Neuronal stem cell (in vitro differentiated cells): ENCODE measurements around the gene SMIM10.

Experiments
- DNase-seq: peaks from one replicate; pipeline ENCODE4 v3.0.0-alpha.2; 2013; ENCODE audit warnings: low spot score
- H2AFZ ChIP-seq: one replicate; pipeline ENCODE4 v1.6.1; 2013; ENCODE audit warnings: mild to moderate bottlenecking, low read length, inconsistent platforms
- H2AK5ac ChIP-seq: 2 replicates; pipeline ENCODE4 v1.6.1; 2013; ENCODE audit warnings: low read depth, mild to moderate bottlenecking, inconsistent platforms, low read length, moderate library complexity, mixed read lengths
- H2BK120ac ChIP-seq: 2 replicates; pipeline ENCODE4 v1.6.1; 2013; ENCODE audit warnings: low read depth, mild to moderate bottlenecking, inconsistent platforms, low read length, moderate library complexity, mixed read lengths
- H2BK12ac ChIP-seq: one replicate; pipeline ENCODE4 v1.6.1; 2013; ENCODE audit warnings: low read length, inconsistent platforms
- H2BK15ac ChIP-seq: 2 replicates; pipeline ENCODE4 v1.6.1; 2013; ENCODE audit warnings: mild to moderate bottlenecking, low read length, inconsistent platforms, mixed read lengths
- H2BK5ac ChIP-seq: one replicate; pipeline ENCODE4 v1.6.1; 2013; ENCODE audit warnings: inconsistent platforms, mild to moderate bottlenecking, low read length, moderate library complexity
- H3K14ac ChIP-seq: one replicate; pipeline ENCODE4 v1.6.1; 2013; ENCODE audit warnings: low read length, inconsistent platforms
- H3K18ac ChIP-seq: 2 replicates; pipeline ENCODE4 v1.6.1; 2013; ENCODE audit warnings: low read length, inconsistent platforms
- H3K23ac ChIP-seq: 2 replicates; pipeline ENCODE4 v1.6.1; 2013; ENCODE audit warnings: low read depth, mild to moderate bottlenecking, mixed read lengths, low read length, inconsistent platforms; ENCODE audit not compliant: poor library complexity
- H3K27ac ChIP-seq: replicated peaks from 3 replicates; pipeline ENCODE4 v1.5.1; 2013; ENCODE audit warnings: low read length, inconsistent platforms
- H3K27me3 ChIP-seq, 3 experiments: 2 replicates each; pipeline ENCODE4 v1.6.1; 2013; ENCODE audit warnings: low read length in 3 of 3, mild to moderate bottlenecking in 2 of 3, inconsistent platforms in 1 of 3, low read depth in 1 of 3, mixed read lengths in 1 of 3, moderate library complexity in 1 of 3; ENCODE audit not compliant: control insufficient read depth in 3 of 3, insufficient read depth in 3 of 3
- H3K36me3 ChIP-seq, 2 donors: replicated peaks in 1 of 2; 2 replicates each; pipeline ENCODE4 v1.6.1; 2013; ENCODE audit warnings: low read length in 2 of 2; ENCODE audit not compliant: control insufficient read depth in 2 of 2, insufficient read depth in 2 of 2
- H3K4ac ChIP-seq: 2 replicates; pipeline ENCODE4 v1.6.1; 2013; ENCODE audit warnings: inconsistent platforms, mild to moderate bottlenecking, low read length, moderate library complexity
- H3K4me1 ChIP-seq, 2 donors: 1 replicate in 1 of 2; 2 replicates in 1 of 2; pipeline ENCODE4 v1.6.1; 2013; ENCODE audit warnings: low read length in 2 of 2, low read depth in 1 of 2; ENCODE audit not compliant: control insufficient read depth in 2 of 2, insufficient read depth in 1 of 2
- H3K4me2 ChIP-seq: one replicate; pipeline ENCODE4 v1.6.1; 2013; ENCODE audit warnings: mild to moderate bottlenecking, low read length, inconsistent platforms; ENCODE audit not compliant: insufficient read depth, poor library complexity, severe bottlenecking
- H3K4me3 ChIP-seq, 2 donors: 2 replicates each; pipeline ENCODE4 v1.5.1; 2013; ENCODE audit warnings: low read length in 2 of 2, mild to moderate bottlenecking in 2 of 2, inconsistent platforms in 1 of 2, moderate library complexity in 1 of 2
- H3K79me1 ChIP-seq: one replicate; pipeline ENCODE4 v1.6.1; 2013; ENCODE audit warnings: low read depth, mild to moderate bottlenecking, inconsistent platforms, low read length, moderate library complexity
- H3K9ac ChIP-seq: one replicate; pipeline ENCODE4 v1.6.1; 2013; ENCODE audit warnings: mild to moderate bottlenecking, low read depth, low read length, inconsistent platforms; ENCODE audit not compliant: poor library complexity
- H3K9me3 ChIP-seq, 2 donors: replicated peaks in 1 of 2; 2 replicates each; pipeline versions ENCODE3 to v1.6.1; 2013; ENCODE audit warnings: low read length in 2 of 2, mild to moderate bottlenecking in 2 of 2, inconsistent platforms in 1 of 2, low read depth in 1 of 2, mixed read lengths in 1 of 2, moderate library complexity in 1 of 2; ENCODE audit not compliant: control insufficient read depth in 2 of 2, insufficient read depth in 1 of 2
- H4K8ac ChIP-seq: one replicate; pipeline ENCODE4 v1.6.1; 2013; ENCODE audit warnings: low read depth, mild to moderate bottlenecking, inconsistent platforms, low read length, moderate library complexity
- H4K91ac ChIP-seq: one replicate; pipeline ENCODE4 v1.6.1; 2013; ENCODE audit warnings: low read length, low read depth, mild to moderate bottlenecking, inconsistent platforms; ENCODE audit not compliant: poor library complexity
- whole genome bisulfite sequencing, 2 donors: extraction: QIAGEN DNeasy Blood & Tissue Kit; methylation state at CpG; one replicate each; pipeline ENCODE4 v1.1.7; 2013; ENCODE audit warnings: missing lambda C conversion rate in 2 of 2, mixed read lengths in 1 of 2; ENCODE audit not compliant: insufficient read length in 2 of 2, insufficient replicate concordance in 1 of 2; ENCODE audit errors: extremely low coverage in 2 of 2; 5-methylcytosine and 5-hydroxymethylcytosine counted together

The SMIM10 gene

DNA sequence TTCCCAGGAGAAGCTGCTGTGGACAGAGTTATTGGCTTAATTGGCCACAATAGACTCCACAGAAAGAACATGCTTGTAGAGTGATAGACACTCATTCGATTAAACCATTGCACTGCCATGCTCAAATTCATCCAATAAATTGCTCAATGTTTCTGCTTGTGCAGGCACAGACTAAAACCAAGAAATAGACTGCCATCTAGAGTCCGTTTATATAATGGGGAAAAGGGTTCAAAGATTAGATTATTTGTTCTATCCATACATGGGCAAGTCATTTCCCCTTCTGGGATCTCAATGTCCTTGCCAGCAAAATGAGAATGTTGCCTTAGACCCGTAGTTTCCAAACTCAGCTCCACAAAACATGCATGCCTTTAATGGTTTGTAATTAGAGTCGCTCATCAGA is 8.7 kb downstream of the SMIM10 start:
- H2AFZ ChIP-seq: no peak overlapping the region
- H4K8ac ChIP-seq: no peak overlapping the region
- no peaks in the 10 kb centered on the region for H3K79me1 ChIP-seq
- WGBS, 2 donors: no CpG with 5 or more reads among the region's 4 CpGs
- H3K27ac ChIP-seq: no peak overlapping the region
- no peak overlapping the region for H3K14ac ChIP-seq
- no peak overlapping the region for H4K91ac ChIP-seq
- H3K18ac ChIP-seq: no peak overlapping the region
- H3K9ac ChIP-seq: no peak overlapping the region
- H3K4me2 ChIP-seq: no peak overlapping the region
- H3K4ac ChIP-seq: no peak overlapping the region
- no peaks in the 10 kb centered on the region for H3K36me3 ChIP-seq
- no peak overlapping the region for H2BK15ac ChIP-seq
- H2AK5ac ChIP-seq: no peak overlapping the region
- H2BK12ac ChIP-seq: no peak overlapping the region
- H3K23ac ChIP-seq: no peak overlapping the region
- H2BK5ac ChIP-seq: no peak overlapping the region
- H3K27me3 ChIP-seq: peaks cover 0 to 25% (median 0%) of the 10 kb centered on the region in 3 experiments
- DNase-seq: no peak
- no peak overlapping the region for H3K4me3 ChIP-seq
- H3K4me1 ChIP-seq: no peaks in the 10 kb centered on the region
- H3K9me3 ChIP-seq: no peaks in the 10 kb centered on the region
- no peak overlapping the region for H2BK120ac ChIP-seq

DNA sequence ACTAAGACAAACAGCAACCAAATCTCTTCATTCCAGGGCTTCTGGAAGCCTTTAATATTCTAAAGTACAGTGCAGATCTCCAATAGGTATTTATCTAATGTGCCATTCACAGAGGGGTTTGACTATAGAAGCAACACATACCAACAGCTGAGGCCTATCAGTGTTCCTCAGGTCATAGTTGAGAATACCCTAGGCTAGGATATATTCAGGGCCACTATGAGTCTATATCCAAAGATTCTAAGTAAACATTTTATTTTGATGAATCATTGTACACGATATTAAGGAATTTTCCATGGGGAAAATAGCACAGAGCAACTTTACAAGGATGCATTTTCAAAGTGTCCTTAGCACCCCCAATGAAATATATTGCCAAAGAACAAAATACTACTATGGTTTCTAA is 9.7 kb downstream of the SMIM10 start:
- Histone ChIP-seq H3K18ac (no peak overlapping the region), H4K91ac (no peak overlapping the region), H3K23ac (no peak overlapping the region), H3K27ac (no peak overlapping the region), H2BK120ac (no peak overlapping the region), H2BK5ac (no peak overlapping the region), H3K36me3 (no peaks in the 10 kb centered on the region), H3K4me3 (no peak overlapping the region), H3K4ac (no peak overlapping the region), H2AFZ (no peak overlapping the region), H3K27me3 (peaks cover 0 to 25% (median 0%) of the 10 kb centered on the region in 3 experiments), H3K14ac (no peak overlapping the region), H2BK12ac (no peak overlapping the region), H3K4me2 (no peak overlapping the region), H3K4me1 (no peaks in the 10 kb centered on the region), H3K9me3 (no peaks in the 10 kb centered on the region), H4K8ac (no peak overlapping the region), H3K9ac (no peak overlapping the region), H2AK5ac (no peak overlapping the region), H2BK15ac (no peak overlapping the region), H3K79me1 (no peaks in the 10 kb centered on the region)
- WGBS, 2 donors: no CpG with 5 or more reads among the region's 1 CpG
- DNase-seq: no peak

DNA sequence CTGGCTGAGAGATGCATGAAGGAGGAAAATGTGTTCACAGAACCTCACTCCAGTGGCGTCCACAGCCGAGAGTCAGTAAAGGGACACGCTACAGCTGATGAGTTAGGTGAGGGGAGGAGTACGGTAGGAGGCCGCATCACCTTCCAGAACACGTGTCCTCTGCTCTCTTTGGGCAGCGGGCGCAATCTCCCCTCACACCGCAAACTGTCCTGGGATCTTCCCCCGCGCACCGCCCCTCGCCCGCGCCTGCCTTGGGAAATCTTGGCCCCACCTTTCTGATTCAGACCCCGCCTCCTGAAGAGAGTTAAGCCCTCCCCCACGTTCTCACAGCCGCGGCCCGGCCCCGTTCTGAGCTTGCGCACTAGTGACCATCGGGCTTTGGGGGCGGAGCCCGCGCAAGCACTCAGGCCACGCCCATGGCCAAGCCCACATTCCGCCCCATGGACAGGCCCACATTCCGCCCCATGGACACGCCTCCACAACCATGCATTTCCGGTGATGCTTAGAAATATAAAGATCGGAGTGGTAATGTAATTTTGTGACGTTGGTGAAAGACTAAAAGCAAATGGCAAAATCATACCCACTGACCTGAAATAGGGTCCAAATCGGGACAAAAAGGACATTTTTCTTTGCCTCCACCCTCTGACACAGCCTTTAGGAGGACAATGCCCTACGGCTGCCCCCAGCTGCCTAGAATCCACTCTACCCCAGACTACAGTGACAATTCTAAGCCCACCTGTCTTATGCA is 13.3 kb downstream of the SMIM10 start:
- Histone ChIP-seq H2AK5ac (no peak overlapping the region), H3K4me3 (peak overlapping the region; percentile 48 to 82)

DNA sequence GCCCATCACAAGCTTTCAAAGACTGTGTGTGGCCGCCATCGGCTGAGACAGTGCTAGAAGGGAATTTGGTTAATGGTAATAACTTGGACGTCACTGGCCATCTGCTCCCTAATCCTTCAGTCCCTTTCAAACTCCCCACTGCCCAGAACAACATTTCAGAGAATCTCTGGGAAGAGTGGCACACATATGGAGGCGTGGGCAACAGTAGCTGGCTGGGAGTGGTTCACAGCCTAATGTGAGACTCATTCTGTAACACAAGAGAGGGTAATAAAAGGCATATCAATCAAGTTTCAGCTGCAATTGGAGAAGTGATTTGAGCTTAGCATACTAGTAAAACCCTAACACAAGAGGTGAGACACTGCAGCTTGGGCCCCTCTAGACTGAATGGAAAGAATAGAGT is 15.4 kb downstream of the SMIM10 start:
- no peak overlapping the region for H2BK15ac ChIP-seq
- no peak overlapping the region for H2BK120ac ChIP-seq

More for the DNA sequence above, 13.3 kb downstream of the SMIM10 start:
- H2AFZ ChIP-seq: peak overlapping the region; percentile 71
- H3K36me3 ChIP-seq: no peaks in the 10 kb centered on the region
- DNase-seq: peak; percentile 87
- H4K91ac ChIP-seq: no peak overlapping the region
- no peak overlapping the region for H3K4ac ChIP-seq
- no peak overlapping the region for H2BK5ac ChIP-seq
- H4K8ac ChIP-seq: no peak overlapping the region
- H2BK12ac ChIP-seq: no peak overlapping the region
- H3K23ac ChIP-seq: no peak overlapping the region
- H3K9me3 ChIP-seq: no peaks in the 10 kb centered on the region
- no peak overlapping the region for H3K27ac ChIP-seq
- H2BK15ac ChIP-seq: no peak overlapping the region
- no peak overlapping the region for H2BK120ac ChIP-seq
- no CpG with 5 or more reads among the region's 35 CpGs for WGBS, 2 donors
- H3K79me1 ChIP-seq: no peaks in the 10 kb centered on the region
- peaks cover 0 to 8% (median 0%) of the 10 kb centered on the region in 3 experiments for H3K27me3 ChIP-seq
- H3K4me1 ChIP-seq: no peaks in the 10 kb centered on the region
- no peak overlapping the region for H3K18ac ChIP-seq
- peak overlapping the region; percentile 54 for H3K4me2 ChIP-seq
- H3K9ac ChIP-seq: peak overlapping the region; percentile 50
- H3K14ac ChIP-seq: no peak overlapping the region

More for the DNA sequence above, 15.4 kb downstream of the SMIM10 start:
- Histone ChIP-seq H3K4me2 (no peak overlapping the region), H2BK5ac (no peak overlapping the region), H4K8ac (peak overlapping the region; percentile 17), H3K27me3 (peaks cover 0 to 19% (median 0%) of the 10 kb centered on the region in 3 experiments), H4K91ac (no peak overlapping the region), H3K4ac (no peak overlapping the region), H3K14ac (no peak overlapping the region), H3K4me1 (peaks cover 0 to 2% of the 10 kb centered on the region in 2 donors), H3K9ac (no peak overlapping the region), H3K4me3 (no peak overlapping the region), H3K79me1 (no peaks in the 10 kb centered on the region), H3K27ac (no peak overlapping the region), H3K9me3 (no peaks in the 10 kb centered on the region), H2AFZ (no peak overlapping the region), H3K36me3 (no peaks in the 10 kb centered on the region), H2BK12ac (no peak overlapping the region), H2AK5ac (no peak overlapping the region), H3K18ac (no peak overlapping the region), H3K23ac (no peak overlapping the region)
- no peak for DNase-seq
- WGBS, 2 donors: no CpG with 5 or more reads among the region's 4 CpGs
